ENCODE results near the gene RNF10.

DNA sequence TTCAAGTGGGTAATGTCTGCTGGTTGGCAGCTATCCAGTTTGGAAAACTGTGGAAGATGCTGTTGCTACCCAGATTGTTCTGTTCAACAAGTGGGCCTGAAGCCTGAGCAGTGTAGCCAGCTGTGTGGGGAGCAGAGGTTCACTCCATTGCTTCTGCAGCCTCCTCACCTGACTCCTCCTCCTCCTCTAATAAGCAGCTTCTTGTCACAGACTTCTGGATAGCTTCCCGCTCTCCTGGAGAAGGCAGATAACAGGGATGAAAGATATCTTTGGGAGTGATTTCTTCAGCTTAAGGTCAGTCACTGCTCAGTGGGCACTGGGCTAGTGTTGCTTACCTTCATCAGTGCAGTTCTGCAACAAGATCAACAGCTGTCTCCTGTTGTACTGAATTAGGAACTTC is 45.0 kb downstream of the RNF10 start:
- TF ChIP-seq, protein P1, sequence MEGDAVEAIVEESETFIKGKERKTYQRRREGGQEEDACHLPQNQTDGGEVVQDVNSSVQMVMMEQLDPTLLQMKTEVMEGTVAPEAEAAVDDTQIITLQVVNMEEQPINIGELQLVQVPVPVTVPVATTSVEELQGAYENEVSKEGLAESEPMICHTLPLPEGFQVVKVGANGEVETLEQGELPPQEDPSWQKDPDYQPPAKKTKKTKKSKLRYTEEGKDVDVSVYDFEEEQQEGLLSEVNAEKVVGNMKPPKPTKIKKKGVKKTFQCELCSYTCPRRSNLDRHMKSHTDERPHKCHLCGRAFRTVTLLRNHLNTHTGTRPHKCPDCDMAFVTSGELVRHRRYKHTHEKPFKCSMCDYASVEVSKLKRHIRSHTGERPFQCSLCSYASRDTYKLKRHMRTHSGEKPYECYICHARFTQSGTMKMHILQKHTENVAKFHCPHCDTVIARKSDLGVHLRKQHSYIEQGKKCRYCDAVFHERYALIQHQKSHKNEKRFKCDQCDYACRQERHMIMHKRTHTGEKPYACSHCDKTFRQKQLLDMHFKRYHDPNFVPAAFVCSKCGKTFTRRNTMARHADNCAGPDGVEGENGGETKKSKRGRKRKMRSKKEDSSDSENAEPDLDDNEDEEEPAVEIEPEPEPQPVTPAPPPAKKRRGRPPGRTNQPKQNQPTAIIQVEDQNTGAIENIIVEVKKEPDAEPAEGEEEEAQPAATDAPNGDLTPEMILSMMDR (conservative IDR thresholded peaks at IDR 0.05; ENCODE audit: low read depth, low read length) = no peak
- no peak for TF ChIP-seq EZH2 (IDR thresholded peaks at IDR 0.05; ENCODE audit: low read length, unreplicated experiment)
